IgD-negative memory B cell (primary cell): ENCODE data around the gene SND1. TPM values are rescaled to one million over a fixed set of nuclear protein-coding genes. Genes with fewer than 3 reads are reported as not detected.

Source experiments
- H3K27ac Mint-ChIP-seq, 3 donors: one replicate each; pipeline ENCODE4 v1.8.0; 2020 to 2022; ENCODE audit warnings: mild to moderate bottlenecking in 3 of 3, mixed read lengths in 3 of 3, moderate library complexity in 1 of 3
- H3K27me3 Mint-ChIP-seq: one replicate; pipeline ENCODE4 v1.8.0; 2021; ENCODE audit warnings: mixed read lengths
- H3K36me3 Mint-ChIP-seq: one replicate; pipeline ENCODE4 v1.8.0; 2020; ENCODE audit warnings: mild to moderate bottlenecking, mixed read lengths
- H3K4me1 Mint-ChIP-seq, 3 donors: one replicate each; pipeline ENCODE4 v1.8.0; 2020 to 2022; ENCODE audit warnings: mixed read lengths in 3 of 3, mild to moderate bottlenecking in 1 of 3
- H3K4me3 Mint-ChIP-seq, 4 donors: one replicate each; pipeline ENCODE4 v1.8.0; 2020 to 2022; ENCODE audit warnings: mild to moderate bottlenecking in 4 of 4, mixed read lengths in 4 of 4, moderate library complexity in 3 of 4
- H3K9me3 Mint-ChIP-seq, 3 donors: one replicate each; pipeline ENCODE4 v1.8.0; 2020 to 2021; ENCODE audit warnings: mixed read lengths in 3 of 3, mild to moderate bottlenecking in 1 of 3
- polyA plus RNA-seq: library from polyadenylated mRNA; unstranded; fragments of 300-500 nt; fragmentation: Illumina TruSeq; gene quantifications from one replicate; pipeline ENCODE4 v1.2.3, GENCODE V29; 2021

The SND1 gene
- polyA plus RNA-seq, 1 donor from 2014 or later, result 138 TPM

DNA sequence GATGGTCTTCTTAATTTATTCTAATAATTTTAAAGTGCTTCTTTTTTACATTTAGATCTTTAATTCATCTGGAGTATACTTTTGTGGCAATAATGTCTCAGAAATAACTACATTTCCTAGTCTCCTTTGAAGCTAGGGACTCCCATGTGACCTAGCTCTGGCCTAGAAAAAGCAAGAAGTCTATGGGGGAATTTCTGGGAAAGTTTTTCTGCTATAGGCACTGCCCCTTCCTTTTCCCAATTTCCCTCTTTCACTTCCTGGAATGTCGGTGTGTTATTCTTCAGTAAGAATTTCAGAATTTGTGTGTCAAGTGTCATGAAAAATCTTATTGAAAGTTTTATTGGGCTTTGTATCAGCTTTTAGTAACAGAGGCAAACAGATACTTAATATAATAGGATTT is 473.8 kb downstream of the SND1 start:
- peaks cover 3% of the 10 kb centered on the region for H3K36me3 Mint-ChIP-seq
- peaks cover 0 to 2% (median 0%) of the 10 kb centered on the region in 3 donors for H3K9me3 Mint-ChIP-seq
- H3K4me1 Mint-ChIP-seq, result peaks cover 6 to 7% (median 6%) of the 10 kb centered on the region in 3 donors
- H3K27ac Mint-ChIP-seq, result no peak overlapping the region
- no peak overlapping the region for H3K4me3 Mint-ChIP-seq
- H3K27me3 Mint-ChIP-seq, result no peaks in the 10 kb centered on the region

GRCh38 chr7:128128401-128128800 is 476.4 kb downstream of the SND1 start:
- Mint-ChIP-seq H3K36me3 (peaks cover 3% of the 10 kb centered on the region), H3K27ac (no peak overlapping the region), H3K4me3 (no peak overlapping the region), H3K4me1 (peaks cover 8 to 11% (median 9%) of the 10 kb centered on the region in 3 donors), H3K9me3 (peaks cover 0 to 2% (median 0%) of the 10 kb centered on the region in 3 donors), H3K27me3 (no peaks in the 10 kb centered on the region)

- no peak overlapping the region for H3K27ac Mint-ChIP-seq
- H3K27me3 Mint-ChIP-seq, result peaks cover 4% of the 10 kb centered on the region
- H3K9me3 Mint-ChIP-seq, result no peaks in the 10 kb centered on the region
- H3K4me3 Mint-ChIP-seq, result no peak overlapping the region
- H3K4me1 Mint-ChIP-seq, result peaks cover 8 to 12% (median 11%) of the 10 kb centered on the region in 3 donors
- peaks cover 3% of the 10 kb centered on the region for H3K36me3 Mint-ChIP-seq
Observed at GRCh38 chr7:128129224-128129864, 477.4 kb downstream of the SND1 start.

GRCh38 chr7:128131115-128131514 is 479.1 kb downstream of the SND1 start:
- Mint-ChIP-seq H3K4me1 (peaks cover 10 to 18% (median 14%) of the 10 kb centered on the region in 3 donors), H3K27ac (no peak overlapping the region), H3K4me3 (no peak overlapping the region), H3K9me3 (no peaks in the 10 kb centered on the region), H3K36me3 (peaks cover 3% of the 10 kb centered on the region), H3K27me3 (peaks cover 13% of the 10 kb centered on the region)

GRCh38 chr7:128131731-128132130 is 479.7 kb downstream of the SND1 start:
- Mint-ChIP-seq H3K9me3 (no peaks in the 10 kb centered on the region), H3K27me3 (peaks cover 13% of the 10 kb centered on the region), H3K36me3 (peaks cover under 1% of the 10 kb centered on the region), H3K4me3 (peak overlapping the region in 1 of 4 donors; percentile 1), H3K4me1 (peaks cover 10 to 19% (median 14%) of the 10 kb centered on the region in 3 donors), H3K27ac (peak overlapping the region in 1 of 3 donors; percentile 25)

DNA sequence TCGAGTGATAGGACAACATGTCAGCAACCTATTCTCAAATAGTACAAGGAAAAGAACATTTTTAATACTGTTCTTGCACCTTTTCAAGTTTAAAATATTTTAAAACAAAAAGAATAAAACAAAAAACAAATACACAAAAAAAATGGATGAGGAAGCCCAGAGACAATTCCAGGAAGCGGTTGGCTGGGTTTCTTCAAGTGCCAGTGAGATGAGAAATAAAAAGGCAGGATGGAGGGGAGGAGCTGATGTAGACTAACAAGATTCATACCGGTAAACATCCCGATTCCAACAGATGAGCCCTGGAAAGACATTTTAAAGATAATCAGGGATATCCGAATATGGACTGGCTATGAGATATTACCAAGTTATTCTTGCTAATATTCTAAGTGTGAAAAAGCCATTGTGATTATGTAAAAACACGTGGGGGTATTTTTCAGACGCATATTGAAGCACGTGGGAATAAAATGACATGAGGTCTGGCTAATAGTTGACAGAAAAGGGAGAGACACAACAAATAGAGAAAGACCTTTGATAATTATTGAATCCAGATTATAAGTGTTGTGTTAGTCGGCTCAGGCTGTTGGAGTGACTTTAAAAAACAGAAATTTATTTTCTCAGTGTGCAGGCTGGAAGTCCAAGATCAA is 480.6 kb downstream of the SND1 start:
- Mint-ChIP-seq H3K27ac (peak overlapping the region in 1 of 3 donors; percentile 25), H3K36me3 (no peaks in the 10 kb centered on the region), H3K4me3 (peak overlapping the region in 1 of 4 donors; percentile 54), H3K4me1 (peaks cover 10 to 19% (median 14%) of the 10 kb centered on the region in 3 donors), H3K27me3 (peaks cover 13% of the 10 kb centered on the region), H3K9me3 (no peaks in the 10 kb centered on the region)

DNA sequence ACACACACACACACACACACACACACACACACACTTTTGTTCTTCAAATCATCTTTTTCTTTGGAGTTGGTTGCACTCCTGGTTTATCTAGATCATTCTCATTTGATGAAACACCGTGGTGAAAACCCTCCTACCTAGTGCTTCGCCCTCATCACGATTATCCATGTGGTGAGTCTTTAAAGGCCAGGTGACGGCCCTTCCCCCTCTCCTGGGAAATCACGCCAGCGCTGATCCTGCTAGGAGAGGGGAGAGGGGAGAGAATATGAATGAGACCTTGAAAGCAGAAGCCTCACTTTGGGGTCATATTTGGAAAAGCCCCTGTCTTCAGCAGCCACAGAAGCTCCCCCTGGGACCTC is 483.1 kb downstream of the SND1 start:
- Mint-ChIP-seq H3K27me3 (peaks cover 18% of the 10 kb centered on the region), H3K27ac (peak overlapping the region; percentile 20 to 81 (median 35)), H3K9me3 (no peaks in the 10 kb centered on the region), H3K4me3 (peak overlapping the region; percentile 70 to 93 (median 81)), H3K36me3 (no peaks in the 10 kb centered on the region), H3K4me1 (peaks cover 10 to 19% (median 14%) of the 10 kb centered on the region in 3 donors)

- H3K4me3 Mint-ChIP-seq, result peak overlapping the region; percentile 70 to 94 (median 86)
- H3K36me3 Mint-ChIP-seq, result peaks cover 2% of the 10 kb centered on the region
- peak overlapping the region in 1 of 3 donors; percentile 48 for H3K27ac Mint-ChIP-seq
- H3K4me1 Mint-ChIP-seq, result peaks cover 10 to 19% (median 14%) of the 10 kb centered on the region in 3 donors
- peaks cover 18% of the 10 kb centered on the region for H3K27me3 Mint-ChIP-seq
- H3K9me3 Mint-ChIP-seq, result no peaks in the 10 kb centered on the region
Observed at GRCh38 chr7:128135515-128136214, 483.7 kb downstream of the SND1 start.

GRCh38 chr7:128136215-128136597 is 484.2 kb downstream of the SND1 start:
- Mint-ChIP-seq H3K27ac (peak overlapping the region in 1 of 3 donors; percentile 48), H3K36me3 (peaks cover 2% of the 10 kb centered on the region), H3K4me3 (peak overlapping the region; percentile 70 to 94 (median 86)), H3K9me3 (no peaks in the 10 kb centered on the region), H3K27me3 (peaks cover 18% of the 10 kb centered on the region), H3K4me1 (peaks cover 10 to 19% (median 14%) of the 10 kb centered on the region in 3 donors)

- H3K27ac Mint-ChIP-seq, result no peak overlapping the region
- H3K27me3 Mint-ChIP-seq, result peaks cover 20% of the 10 kb centered on the region
- no peaks in the 10 kb centered on the region for H3K9me3 Mint-ChIP-seq
- peaks cover 2% of the 10 kb centered on the region for H3K36me3 Mint-ChIP-seq
- peaks cover 8 to 16% (median 14%) of the 10 kb centered on the region in 3 donors for H3K4me1 Mint-ChIP-seq
- peak overlapping the region in 2 of 4 donors; percentile 9 to 53 for H3K4me3 Mint-ChIP-seq
Observed at GRCh38 chr7:128137181-128137580, 485.2 kb downstream of the SND1 start.

GRCh38 chr7:128139406-128139805 is 487.4 kb downstream of the SND1 start:
- peaks cover 15% of the 10 kb centered on the region for H3K27me3 Mint-ChIP-seq
- peaks cover 0 to 6% (median 2%) of the 10 kb centered on the region in 3 donors for H3K9me3 Mint-ChIP-seq
- peaks cover 2% of the 10 kb centered on the region for H3K36me3 Mint-ChIP-seq
- no peak overlapping the region for H3K4me3 Mint-ChIP-seq
- H3K27ac Mint-ChIP-seq, result no peak overlapping the region
- H3K4me1 Mint-ChIP-seq, result peaks cover 8 to 13% (median 9%) of the 10 kb centered on the region in 3 donors

GRCh38 chr7:128141683-128142195 is 489.7 kb downstream of the SND1 start:
- no peak overlapping the region for H3K4me3 Mint-ChIP-seq
- H3K27ac Mint-ChIP-seq, result no peak overlapping the region
- H3K27me3 Mint-ChIP-seq, result peaks cover 7% of the 10 kb centered on the region
- H3K4me1 Mint-ChIP-seq, result no peaks in the 10 kb centered on the region
- H3K36me3 Mint-ChIP-seq, result peaks cover 4% of the 10 kb centered on the region
- H3K9me3 Mint-ChIP-seq, result peaks cover 0 to 6% (median 2%) of the 10 kb centered on the region in 3 donors
